Stimulated activated CD8-positive, alpha-beta memory T cell treated with anti-CD3 and anti-CD28 coated beads, Interleukin-4, amount 100 ng/mL, for 1 hour (primary cell): ENCODE data around the gene PTPRN2.
"Not testable (repeated sequence)": the region's sequence is repeated elsewhere in the genome, so short reads cannot be mapped to it uniquely, and the experiment has no call there.

Experiments
- DNase-seq, 2 donors: peaks; one replicate each; pipeline ENCODE4 v3.0.0-alpha.2; 2020; ENCODE audit warnings: low read depth in 2 of 2, low spot score in 1 of 2

The PTPRN2 gene

GRCh38 chr7:157780721-157781120 is 806.9 kb downstream of the PTPRN2 start:
- no peak for DNase-seq

DNA sequence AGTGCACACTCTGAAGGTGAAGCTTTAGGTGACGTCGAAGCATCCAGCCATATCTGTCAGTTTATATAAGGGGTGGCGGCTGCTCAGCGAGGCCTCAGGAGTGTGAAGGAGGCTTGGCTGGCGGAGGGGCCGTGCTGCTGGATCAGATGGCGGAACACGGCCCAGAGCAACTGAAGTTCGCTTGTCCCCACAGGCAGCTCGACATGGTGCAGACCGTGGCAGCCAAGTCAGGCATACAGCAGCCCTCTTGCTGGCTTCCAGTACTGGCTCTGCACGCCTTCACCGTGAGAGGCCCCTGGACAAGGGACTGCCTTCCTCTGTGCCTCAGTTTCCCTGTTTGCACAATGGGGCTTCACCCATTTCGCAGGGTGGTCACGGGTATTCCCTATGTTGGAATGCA is 807.3 kb downstream of the PTPRN2 start:
- no peak for DNase-seq

GRCh38 chr7:157779206-157779605 is 808.4 kb downstream of the PTPRN2 start:
- no peak for DNase-seq

DNA sequence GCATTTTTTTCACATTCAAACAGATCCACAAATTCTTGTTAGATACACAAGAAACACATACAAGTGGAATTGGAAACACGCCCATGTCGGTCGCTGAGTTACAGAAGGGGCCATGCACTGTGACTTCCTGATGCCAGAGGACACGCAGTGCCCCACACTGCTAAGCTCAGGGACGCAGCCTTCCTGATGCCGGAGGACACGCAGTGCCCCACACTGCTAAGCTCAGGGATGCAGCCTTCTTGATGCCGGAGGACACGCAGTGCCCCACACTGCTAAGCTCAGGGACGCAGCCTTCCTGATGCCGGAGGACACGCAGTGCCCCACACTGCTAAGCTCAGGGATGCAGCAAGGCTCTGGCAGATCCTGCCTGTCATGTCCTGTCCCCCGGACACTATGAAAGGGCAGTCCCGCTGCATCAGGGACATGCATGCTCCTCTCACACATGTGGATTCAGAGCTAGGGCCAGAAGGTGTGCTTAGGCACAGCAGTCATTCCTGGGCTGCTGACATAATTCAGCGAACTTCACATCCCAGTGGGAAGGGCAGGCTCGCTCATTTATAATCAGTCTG is 810.3 kb downstream of the PTPRN2 start:
- DNase-seq, result not testable (repeated sequence)

GRCh38 chr7:157775560-157776332 is 811.9 kb downstream of the PTPRN2 start:
- DNase-seq, result no peak

GRCh38 chr7:157775021-157775559 is 812.5 kb downstream of the PTPRN2 start:
- no peak for DNase-seq

- no peak for DNase-seq
Measured at GRCh38 chr7:157774495-157774894, 813.1 kb downstream of the PTPRN2 start.

GRCh38 chr7:157773361-157773760 is 814.3 kb downstream of the PTPRN2 start:
- DNase-seq, result no peak

DNA sequence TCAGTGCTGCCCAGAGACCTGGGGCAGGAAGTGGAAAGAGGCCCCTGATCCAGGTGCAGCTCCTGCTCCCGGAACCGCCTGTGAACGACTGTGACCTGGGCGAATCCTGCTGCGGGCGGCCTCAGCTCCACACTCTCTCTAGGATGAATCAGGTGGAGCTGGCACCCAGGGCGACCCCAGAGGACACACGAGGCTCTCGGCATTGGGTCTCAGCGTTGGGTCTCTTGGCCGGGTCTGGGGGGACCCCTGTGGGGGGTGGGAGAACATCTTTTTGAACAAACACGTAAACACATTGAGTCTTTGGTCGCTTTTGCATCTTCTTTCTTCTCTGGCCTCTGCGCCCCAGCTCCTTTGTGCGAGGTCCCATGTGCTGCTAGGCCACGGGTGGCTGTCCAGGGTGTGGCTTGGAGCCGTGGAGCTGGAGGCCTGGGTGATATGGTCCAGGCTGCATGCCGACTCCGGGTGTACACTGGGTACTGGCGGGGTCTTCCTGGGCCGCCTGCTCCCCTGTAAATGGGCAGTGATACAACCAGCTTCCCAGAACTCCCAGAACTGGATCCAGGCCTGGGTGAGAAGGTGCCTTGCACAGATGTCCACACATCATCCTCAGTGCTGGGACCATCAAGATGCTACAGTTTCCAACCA is 815.0 kb downstream of the PTPRN2 start:
- no peak for DNase-seq

GRCh38 chr7:157771689-157772088 is 815.9 kb downstream of the PTPRN2 start:
- no peak for DNase-seq

- DNase-seq, result no peak
Measured at GRCh38 chr7:157770716-157771320, 816.8 kb downstream of the PTPRN2 start.

GRCh38 chr7:157769526-157770215 is 818.0 kb downstream of the PTPRN2 start:
- no peak for DNase-seq

- DNase-seq, result no peak
Measured at GRCh38 chr7:157769086-157769485, 818.5 kb downstream of the PTPRN2 start.

DNA sequence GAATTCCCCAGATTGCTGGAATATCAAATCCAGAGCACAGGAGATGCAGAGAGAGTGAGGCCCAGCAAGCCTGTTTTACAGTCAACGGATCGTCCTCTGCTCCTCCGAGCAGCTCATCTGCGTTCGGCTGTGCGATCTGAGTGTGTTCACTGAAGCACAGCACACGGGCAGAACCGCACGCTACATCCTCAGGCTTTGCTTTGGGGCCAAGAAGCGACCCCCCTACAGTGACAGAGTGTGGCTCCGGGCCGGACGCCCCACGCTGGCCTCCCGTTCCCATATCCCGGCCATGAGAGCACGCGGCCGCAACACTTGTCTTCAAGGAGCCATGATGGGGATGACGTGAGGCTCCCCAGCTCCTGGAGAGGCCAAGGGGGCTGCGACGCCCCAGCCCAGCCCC is 819.4 kb downstream of the PTPRN2 start:
- no peak for DNase-seq

DNA sequence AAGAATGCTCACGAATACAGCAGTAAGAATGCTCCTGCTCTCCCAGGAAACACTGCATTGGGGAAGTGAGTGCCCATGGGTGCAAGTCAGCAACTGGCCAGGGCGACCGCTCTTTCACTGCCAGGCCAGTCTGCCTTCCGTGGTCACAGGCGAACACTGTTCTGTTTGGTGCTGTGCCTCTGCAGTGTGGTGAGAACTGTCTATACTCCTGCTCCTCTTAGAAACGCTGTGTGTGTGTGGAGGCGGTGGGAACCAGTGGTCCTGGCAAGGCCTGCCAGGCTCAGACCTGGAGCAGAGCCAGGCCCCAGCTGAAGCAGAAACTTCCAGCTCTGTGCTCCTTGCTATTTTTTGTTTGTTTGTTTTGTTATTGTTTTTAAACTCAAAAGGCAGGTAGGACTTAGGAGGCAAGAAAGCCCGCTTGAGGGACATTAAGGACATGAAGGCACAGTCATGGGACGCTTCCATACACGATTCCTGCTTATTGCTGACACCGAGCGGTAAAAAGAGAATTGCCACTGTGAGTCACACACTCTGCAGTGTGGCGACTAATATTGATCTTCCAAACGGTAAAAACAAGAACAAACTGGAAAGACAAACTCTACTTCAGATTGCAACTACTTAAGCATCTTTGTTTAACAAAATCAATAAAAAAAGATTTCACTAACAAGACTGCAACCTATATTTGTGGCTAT is 820.0 kb downstream of the PTPRN2 start:
- DNase-seq, result no peak

GRCh38 chr7:157766098-157766497 is 821.5 kb downstream of the PTPRN2 start:
- no peak for DNase-seq

DNA sequence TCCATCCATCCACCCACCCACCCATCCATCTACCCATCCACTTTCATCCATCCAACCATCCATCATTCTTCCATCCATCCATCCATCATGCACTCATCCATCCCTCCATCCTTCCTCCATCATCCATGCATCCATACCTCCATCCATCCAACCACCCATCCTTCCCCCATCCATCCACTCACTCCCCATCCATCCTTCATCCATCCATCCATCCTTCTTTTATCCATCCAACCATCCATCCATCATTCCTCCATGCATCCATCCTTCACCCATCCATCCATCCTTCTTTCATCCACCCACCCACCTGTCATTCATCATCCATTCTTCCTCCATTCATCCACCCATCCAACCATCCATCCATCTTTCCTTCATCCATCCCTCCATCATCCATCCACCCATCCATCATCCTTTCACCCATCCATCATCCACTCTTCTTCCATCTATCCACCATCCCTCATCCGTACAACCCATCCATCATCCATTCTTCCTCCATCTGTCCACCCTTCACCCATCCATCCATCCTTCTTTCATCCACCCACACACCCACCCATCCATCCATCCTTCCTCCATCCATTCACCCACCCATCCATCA is 822.6 kb downstream of the PTPRN2 start:
- DNase-seq, result no peak

DNA sequence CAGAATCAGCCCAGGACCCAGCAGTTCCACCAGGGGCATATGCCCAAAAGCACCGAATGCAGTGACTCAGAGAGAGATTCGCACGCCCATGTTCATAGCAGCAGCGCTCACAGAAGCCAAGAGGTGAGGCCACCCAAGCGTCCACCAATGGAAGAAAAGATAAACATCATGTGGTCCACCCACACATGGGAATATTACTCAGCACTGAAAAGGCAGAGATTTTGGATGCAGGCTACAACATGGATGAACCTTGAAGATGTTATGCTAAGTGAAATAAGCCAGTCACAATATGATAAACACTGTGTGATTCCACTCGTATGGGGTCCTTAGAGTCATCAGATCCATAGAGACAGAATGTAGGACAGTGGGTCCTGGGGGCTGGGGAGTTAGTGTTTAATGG is 823.4 kb downstream of the PTPRN2 start:
- no peak for DNase-seq

- no peak for DNase-seq
Measured at GRCh38 chr7:157763279-157764000, 824.2 kb downstream of the PTPRN2 start.

GRCh38 chr7:157762824-157763223 is 824.8 kb downstream of the PTPRN2 start:
- no peak for DNase-seq
